Testis (tissue), 2 donors: ENCODE measurements around the gene NLRP2B.

Experiments
- POLR2A ChIP-seq: fragments of 450-650 bp; IDR thresholded peaks from one replicate; pipeline ENCODE4 v1.6.1; 2017; ENCODE audit warnings: antibody characterized with exemption, mild to moderate bottlenecking, moderate library complexity
- TF ChIP-seq, protein P1 (sequence below), 3 experiments: fragments of 450-650 bp in 2 of 3; fragments of 200-600 bp in 1 of 3; sonication (generic) in 1 of 3; IDR thresholded peaks; one replicate each; pipeline ENCODE4 v1.5.1; 2016 to 2019; ENCODE audit warnings: antibody characterized with exemption in 3 of 3, mild to moderate bottlenecking in 2 of 3, moderate library complexity in 1 of 3

GRCh38 chrX:57651169-57651919 lies 28.7 kb downstream of the NLRP2B start:
- TF ChIP-seq POLR2A = no peak
- TF ChIP-seq, protein P1, sequence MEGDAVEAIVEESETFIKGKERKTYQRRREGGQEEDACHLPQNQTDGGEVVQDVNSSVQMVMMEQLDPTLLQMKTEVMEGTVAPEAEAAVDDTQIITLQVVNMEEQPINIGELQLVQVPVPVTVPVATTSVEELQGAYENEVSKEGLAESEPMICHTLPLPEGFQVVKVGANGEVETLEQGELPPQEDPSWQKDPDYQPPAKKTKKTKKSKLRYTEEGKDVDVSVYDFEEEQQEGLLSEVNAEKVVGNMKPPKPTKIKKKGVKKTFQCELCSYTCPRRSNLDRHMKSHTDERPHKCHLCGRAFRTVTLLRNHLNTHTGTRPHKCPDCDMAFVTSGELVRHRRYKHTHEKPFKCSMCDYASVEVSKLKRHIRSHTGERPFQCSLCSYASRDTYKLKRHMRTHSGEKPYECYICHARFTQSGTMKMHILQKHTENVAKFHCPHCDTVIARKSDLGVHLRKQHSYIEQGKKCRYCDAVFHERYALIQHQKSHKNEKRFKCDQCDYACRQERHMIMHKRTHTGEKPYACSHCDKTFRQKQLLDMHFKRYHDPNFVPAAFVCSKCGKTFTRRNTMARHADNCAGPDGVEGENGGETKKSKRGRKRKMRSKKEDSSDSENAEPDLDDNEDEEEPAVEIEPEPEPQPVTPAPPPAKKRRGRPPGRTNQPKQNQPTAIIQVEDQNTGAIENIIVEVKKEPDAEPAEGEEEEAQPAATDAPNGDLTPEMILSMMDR (IDR thresholded peaks at IDR 0.05) = no peak
